Measurements from ENCODE around the gene ASTN2.

Gene ASTN2

DNA sequence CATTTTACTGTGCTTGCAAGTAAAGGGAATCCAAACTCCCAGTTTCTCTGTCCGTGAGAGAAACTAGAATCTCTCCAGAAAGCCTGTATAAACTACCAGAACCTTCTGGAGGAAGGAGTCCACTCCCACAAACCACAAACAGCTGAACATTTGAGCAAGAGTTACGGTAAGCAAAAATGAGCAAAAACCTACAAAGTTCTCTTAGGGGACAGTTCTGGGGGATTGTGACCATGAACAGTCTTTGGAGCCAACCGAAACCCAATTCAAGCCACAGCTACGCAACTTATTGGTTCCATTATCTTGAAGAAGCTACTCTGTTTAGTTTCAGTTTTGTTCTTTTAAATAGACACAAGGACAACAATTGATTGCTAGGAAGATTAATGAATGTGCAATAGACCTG lies 330.6 kb downstream of the ASTN2 start:
- Histone ChIP-seq H3K4me3 (no peak overlapping the region), H3K27ac (no peak overlapping the region)
- no peak for TF ChIP-seq CTCF (IDR thresholded peaks at IDR 0.05)
- DNase-seq (ENCODE audit: low spot score), result no peak

DNA sequence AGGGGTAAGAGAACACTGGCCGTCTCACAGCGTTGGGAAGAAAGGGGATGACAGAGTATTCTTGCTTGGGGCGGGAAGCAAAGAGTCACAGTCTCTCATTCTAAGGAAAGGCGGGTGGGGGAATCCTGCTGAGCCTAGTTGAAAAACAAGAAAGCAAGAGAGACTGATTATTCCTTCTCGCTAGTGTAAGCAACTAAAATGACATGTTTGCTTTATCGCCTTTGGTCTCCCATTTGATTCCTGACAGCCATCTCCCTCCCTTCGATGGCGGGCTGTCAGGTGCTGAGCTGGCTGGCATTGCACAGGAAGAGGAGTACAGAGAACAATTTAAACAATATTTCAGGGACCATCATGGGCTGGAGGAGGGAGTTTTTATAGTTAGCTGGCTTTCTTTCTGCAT lies 331.3 kb downstream of the ASTN2 start:
- DNase-seq (ENCODE audit: low spot score), result no peak
- TF ChIP-seq CTCF (IDR thresholded peaks at IDR 0.05), result no peak
- Histone ChIP-seq H3K4me3 (no peak overlapping the region), H3K27ac (no peak overlapping the region)

DNA sequence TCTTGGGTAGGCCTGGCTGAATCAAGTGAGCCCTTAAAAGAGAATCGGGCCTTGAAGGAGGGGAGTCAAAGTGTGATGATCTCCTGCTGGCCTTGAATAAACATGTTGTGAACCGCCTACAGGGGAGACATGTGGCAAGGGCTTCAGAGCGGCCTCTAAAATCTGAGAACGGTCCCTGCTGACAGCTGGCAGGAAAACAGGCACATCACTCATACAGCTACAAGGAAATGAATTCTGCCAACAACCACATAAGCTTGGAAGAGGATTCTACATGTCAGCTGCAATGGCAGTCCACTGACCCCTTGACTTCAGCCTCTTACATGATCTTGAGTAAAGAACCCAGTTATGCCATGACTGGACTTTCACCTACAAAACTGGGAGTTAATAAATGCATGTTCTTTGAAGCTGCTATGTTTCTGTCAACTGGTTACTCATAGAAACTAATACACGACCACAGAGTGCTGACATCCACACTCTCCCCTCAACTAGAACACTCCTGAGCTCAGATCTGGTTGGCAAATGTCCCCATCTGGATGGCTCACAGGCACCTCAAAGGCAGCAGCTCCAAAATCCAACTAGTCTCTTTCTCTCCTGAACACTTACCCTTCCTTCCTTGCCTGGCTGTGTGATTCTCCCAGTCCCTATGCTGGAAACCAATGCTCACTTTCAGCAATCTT lies 333.1 kb downstream of the ASTN2 start:
- no peak for DNase-seq (ENCODE audit: low spot score)
- no peak overlapping the region for H3K4me3 ChIP-seq
- no peak overlapping the region for H3K27ac ChIP-seq
- TF ChIP-seq CTCF (IDR thresholded peaks at IDR 0.05), result no peak

- no peak for TF ChIP-seq CTCF (IDR thresholded peaks at IDR 0.05)
- no peak overlapping the region for H3K27ac ChIP-seq
Measured at GRCh38 chr9:117080765-117081390, 334.0 kb downstream of the ASTN2 start.

DNA sequence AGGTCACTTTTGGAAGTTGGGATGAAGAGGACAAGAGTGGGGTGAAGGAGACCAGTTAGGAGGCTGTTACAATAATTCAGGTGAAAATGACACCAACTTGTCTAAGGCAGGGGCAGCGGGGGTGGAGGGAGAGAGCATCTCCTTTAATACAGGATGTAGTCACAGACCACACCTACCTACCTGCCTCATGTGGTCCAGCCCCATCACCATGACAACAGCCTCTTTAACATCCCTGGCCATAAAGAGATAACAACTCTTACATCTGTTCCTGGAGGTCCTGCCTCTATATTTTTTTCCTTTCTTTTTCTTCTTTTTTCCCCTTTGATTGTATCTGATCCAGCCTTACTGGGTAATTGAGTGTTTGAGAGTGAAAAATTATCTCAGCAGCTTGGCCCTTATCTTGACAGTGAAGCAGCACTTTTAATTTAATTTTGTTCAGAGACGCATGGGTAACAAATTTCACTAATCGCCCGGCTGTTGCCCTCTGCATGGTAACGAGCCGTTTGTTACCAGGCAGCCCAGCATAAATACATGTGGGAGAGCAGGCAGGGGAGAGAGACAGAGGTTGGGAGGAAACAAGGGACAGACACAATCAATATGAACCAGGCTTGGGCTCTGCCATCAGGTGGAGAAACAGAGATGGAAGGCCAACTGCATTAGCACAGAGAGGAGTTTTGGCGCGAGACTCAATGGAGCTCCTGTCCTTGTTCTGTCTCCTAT lies 338.1 kb downstream of the ASTN2 start:
- no peak overlapping the region for H3K4me3 ChIP-seq
- no peak for DNase-seq (ENCODE audit: low spot score)
- H3K27ac ChIP-seq, result no peak overlapping the region
- no peak for TF ChIP-seq CTCF (IDR thresholded peaks at IDR 0.05)

More at GRCh38 chr9:117080765-117081390, 334.0 kb downstream of the ASTN2 start:
- no peak overlapping the region for H3K4me3 ChIP-seq
- no peak for DNase-seq (ENCODE audit: low spot score)

GRCh38 chr9:117075636-117076035 lies 339.2 kb downstream of the ASTN2 start:
- H3K4me3 ChIP-seq, result no peak overlapping the region
- no peak for TF ChIP-seq CTCF (IDR thresholded peaks at IDR 0.05)
- DNase-seq (ENCODE audit: low spot score), result no peak
- H3K27ac ChIP-seq, result no peak overlapping the region
